Suprapubic skin (tissue), 4 donors: ENCODE data around the gene DLGAP4. TPM values are rescaled to one million over a fixed set of nuclear protein-coding genes. Genes with fewer than 3 reads are reported as not detected.

Experiments used
- DNase-seq, 2 donors: peaks; one replicate each; pipeline ENCODE4 v3.0.0-alpha.2; 2019; ENCODE audit warnings: low spot score in 2 of 2
- H3K27ac ChIP-seq: fragments of 200-600 bp; sonication (generic); one replicate; pipeline ENCODE4 v1.5.1; 2019
- H3K27me3 ChIP-seq: fragments of 200-600 bp; sonication (generic); one replicate; pipeline ENCODE4 v1.5.1; 2019
- H3K36me3 ChIP-seq: fragments of 200-600 bp; sonication (generic); one replicate; pipeline ENCODE4 v1.5.1; 2019
- H3K4me1 ChIP-seq: fragments of 200-600 bp; sonication (generic); one replicate; pipeline ENCODE4 v1.5.1; 2019
- H3K4me3 ChIP-seq: fragments of 200-600 bp; sonication (generic); one replicate; pipeline ENCODE4 v1.5.1; 2019; ENCODE audit warnings: mild to moderate bottlenecking
- H3K9me3 ChIP-seq: fragments of 200-600 bp; sonication (generic); one replicate; pipeline ENCODE4 v1.5.1; 2019
- CTCF ChIP-seq, 2 donors: fragments of 200-600 bp in 1 of 2; fragments of 450-650 bp in 1 of 2; sonication (generic) in 1 of 2; IDR thresholded peaks; one replicate each; pipeline ENCODE4 v1.5.1; 2016 to 2019; ENCODE audit warnings: antibody characterized with exemption in 2 of 2, mild to moderate bottlenecking in 1 of 2, moderate library complexity in 1 of 2
- EP300 ChIP-seq: sonication (generic); formaldehyde crosslinking; IDR thresholded peaks from one replicate; pipeline ENCODE4 v1.6.1; 2017; ENCODE audit warnings: antibody characterized with exemption
- POLR2A ChIP-seq, 2 donors: fragments of 450-650 bp; IDR thresholded peaks; one replicate each; pipeline ENCODE4 v1.6.1; 2017; ENCODE audit warnings: antibody characterized with exemption in 2 of 2, mild to moderate bottlenecking in 2 of 2, moderate library complexity in 2 of 2
- POLR2AphosphoS5 ChIP-seq, 3 donors: sonication (generic); formaldehyde crosslinking; IDR thresholded peaks; one replicate each; pipeline ENCODE4 v1.6.1; 2017; ENCODE audit warnings: antibody characterized with exemption in 3 of 3
- WGBS: methylation state at CpG from one replicate; pipeline ENCODE4 v1.1.5; 2018; 5-methylcytosine and 5-hydroxymethylcytosine counted together
- total RNA-seq, 4 donors: library from RNA; depleted of rRNA; stranded (reverse); fragments of >200 nt; gene quantifications; one replicate each; pipeline ENCODE4 v1.1.0, GENCODE V29; 2016

The DLGAP4 gene
- total RNA-seq, 4 donors from 2014 or later: 69.5 to 120 (median 96.8) TPM

DNA sequence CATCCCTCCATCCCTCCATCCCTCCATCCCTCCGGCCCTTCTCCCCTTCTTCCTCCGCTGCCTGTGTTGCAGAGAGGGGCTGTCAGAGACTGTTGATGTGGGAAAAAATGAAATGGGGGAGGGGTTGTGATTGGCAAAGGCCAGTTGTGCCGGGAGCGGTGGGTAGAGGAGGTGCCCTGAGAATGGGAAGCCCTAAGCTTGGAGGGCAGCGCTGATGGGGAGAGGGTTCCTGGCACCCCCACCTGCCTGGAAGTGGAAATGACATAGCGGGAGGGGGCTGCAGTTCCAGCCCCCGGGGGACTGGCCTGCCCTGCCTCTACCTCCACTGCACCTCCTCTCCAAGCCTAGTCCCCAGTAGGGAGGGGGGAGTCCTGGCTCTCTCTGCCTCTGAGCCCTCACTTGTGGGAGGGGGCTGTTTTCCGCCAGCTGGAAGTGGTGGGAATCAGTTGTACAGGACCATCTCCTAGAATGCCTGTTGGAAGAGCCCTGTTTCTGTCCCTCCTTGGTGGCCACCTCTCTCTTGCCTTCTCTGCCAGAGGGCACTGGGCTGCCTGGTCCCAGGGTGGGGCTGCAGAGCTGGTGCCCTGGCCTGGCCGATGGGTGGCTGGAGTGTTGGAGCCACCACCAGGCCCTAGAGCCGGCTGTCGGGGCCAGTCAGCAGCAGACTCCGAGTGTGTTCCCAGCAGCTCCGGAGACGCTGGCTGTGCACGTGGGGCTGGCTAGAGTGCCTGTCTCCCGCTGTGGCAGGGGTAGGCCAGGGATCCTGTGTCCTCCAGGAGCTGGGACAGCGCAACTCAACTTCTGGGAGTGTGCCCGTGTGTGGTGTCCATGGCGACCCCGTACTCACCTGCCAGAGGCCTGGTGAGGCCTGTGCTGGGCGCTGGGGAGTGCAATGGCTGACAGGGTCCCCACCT is 1.5 kb downstream of the DLGAP4 start:
- Histone ChIP-seq H3K4me3 (no peak overlapping the region), H3K9me3 (no peaks in the 10 kb centered on the region), H3K36me3 (no peaks in the 10 kb centered on the region), H3K4me1 (peaks cover 17% of the 10 kb centered on the region), H3K27me3 (peaks cover 97% of the 10 kb centered on the region), H3K27ac (no peak overlapping the region)
- no peak for TF ChIP-seq CTCF (IDR thresholded peaks at IDR 0.05)
- no peak for TF ChIP-seq POLR2AphosphoS5 (IDR thresholded peaks at IDR 0.05)
- no peak for TF ChIP-seq POLR2A (IDR thresholded peaks at IDR 0.05)
- no peak for TF ChIP-seq EP300
- WGBS: 14% methylated on average over 8 of the region's 21 CpGs
- no peak for DNase-seq

GRCh38 chr20:36308353-36308752 is 2.2 kb downstream of the DLGAP4 start:
- peaks cover 17% of the 10 kb centered on the region for H3K4me1 ChIP-seq
- no peak for TF ChIP-seq POLR2AphosphoS5 (IDR thresholded peaks at IDR 0.05)
- TF ChIP-seq EP300: no peak
- TF ChIP-seq POLR2A (IDR thresholded peaks at IDR 0.05): no peak
- no peak for TF ChIP-seq CTCF (IDR thresholded peaks at IDR 0.05)
- H3K27me3 ChIP-seq: peaks cover 97% of the 10 kb centered on the region
- H3K36me3 ChIP-seq: no peaks in the 10 kb centered on the region
- DNase-seq: no peak
- no peak overlapping the region for H3K4me3 ChIP-seq
- H3K9me3 ChIP-seq: no peaks in the 10 kb centered on the region
- H3K27ac ChIP-seq: no peak overlapping the region
- 81% methylated on average over 8 of the region's 12 CpGs for WGBS

DNA sequence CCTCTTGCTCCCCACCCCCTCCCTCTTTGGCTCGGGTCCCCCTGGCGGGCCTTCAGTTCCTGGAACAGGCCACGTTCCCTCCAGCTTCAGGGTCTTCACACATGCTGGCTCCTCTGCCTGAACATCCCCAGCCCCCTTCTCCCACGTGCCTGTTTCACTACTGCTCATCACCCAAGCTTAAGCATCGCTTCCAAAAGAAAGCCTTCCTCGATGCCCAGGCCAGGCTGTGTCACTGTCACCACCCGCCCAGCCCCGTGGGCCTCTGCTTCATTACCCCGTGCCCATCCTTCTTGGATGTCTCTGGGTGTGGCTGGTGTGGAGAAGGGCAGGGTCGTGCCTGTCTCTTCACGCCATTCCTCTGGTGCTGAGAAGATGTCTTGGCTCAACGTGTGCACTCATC is 2.8 kb downstream of the DLGAP4 start:
- peaks cover 17% of the 10 kb centered on the region for H3K4me1 ChIP-seq
- no peaks in the 10 kb centered on the region for H3K36me3 ChIP-seq
- H3K4me3 ChIP-seq: no peak overlapping the region
- no peak for DNase-seq
- WGBS: 44% methylated on average over 12 of the region's 12 CpGs
- peaks cover 97% of the 10 kb centered on the region for H3K27me3 ChIP-seq
- H3K9me3 ChIP-seq: no peaks in the 10 kb centered on the region
- TF ChIP-seq EP300 (no peak), POLR2A (IDR thresholded peaks at IDR 0.05) (no peak), CTCF (IDR thresholded peaks at IDR 0.05) (no peak), POLR2AphosphoS5 (IDR thresholded peaks at IDR 0.05) (no peak)
- no peak overlapping the region for H3K27ac ChIP-seq

DNA sequence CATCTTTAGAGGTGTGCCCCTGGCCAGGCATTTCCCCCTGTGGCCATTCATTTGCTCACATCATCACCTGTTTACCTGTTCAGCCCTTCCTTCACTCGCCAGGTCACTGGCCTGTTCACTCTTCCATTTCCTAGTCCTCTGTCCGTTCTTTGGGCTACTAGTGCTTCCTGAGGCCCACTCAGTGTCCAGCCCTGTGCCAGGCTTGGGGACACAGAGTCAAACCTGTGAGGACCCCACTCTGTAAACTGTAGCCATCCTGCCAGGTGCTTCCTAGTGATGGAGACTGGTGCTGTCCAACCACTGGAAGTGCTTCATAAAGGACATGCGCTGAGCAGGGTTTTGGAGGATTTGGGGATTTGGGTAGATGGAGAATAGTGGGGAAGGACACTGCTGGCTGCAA is 3.5 kb downstream of the DLGAP4 start:
- no peak for TF ChIP-seq POLR2A (IDR thresholded peaks at IDR 0.05)
- TF ChIP-seq POLR2AphosphoS5 (IDR thresholded peaks at IDR 0.05): no peak
- TF ChIP-seq CTCF (IDR thresholded peaks at IDR 0.05): no peak
- no peak for TF ChIP-seq EP300
- WGBS: 93% methylated on average over 3 of the region's 3 CpGs
- no peaks in the 10 kb centered on the region for H3K36me3 ChIP-seq
- H3K27ac ChIP-seq: no peak overlapping the region
- DNase-seq: no peak
- no peaks in the 10 kb centered on the region for H3K9me3 ChIP-seq
- peaks cover 95% of the 10 kb centered on the region for H3K27me3 ChIP-seq
- H3K4me3 ChIP-seq: no peak overlapping the region
- H3K4me1 ChIP-seq: peaks cover 17% of the 10 kb centered on the region

GRCh38 chr20:36310215-36310981 is 4.3 kb downstream of the DLGAP4 start:
- 61% methylated on average over 8 of the region's 8 CpGs for WGBS
- no peak overlapping the region for H3K4me3 ChIP-seq
- H3K27me3 ChIP-seq: peaks cover 87% of the 10 kb centered on the region
- H3K9me3 ChIP-seq: no peaks in the 10 kb centered on the region
- no peaks in the 10 kb centered on the region for H3K36me3 ChIP-seq
- TF ChIP-seq POLR2A (IDR thresholded peaks at IDR 0.05) (no peak), CTCF (IDR thresholded peaks at IDR 0.05) (no peak), POLR2AphosphoS5 (IDR thresholded peaks at IDR 0.05) (no peak), EP300 (no peak)
- DNase-seq: no peak
- peaks cover 17% of the 10 kb centered on the region for H3K4me1 ChIP-seq
- no peak overlapping the region for H3K27ac ChIP-seq
